Neural cell (in vitro differentiated cells): ENCODE measurements around the gene SMIM7. TPM values are rescaled to one million over a fixed set of nuclear protein-coding genes. Genes with fewer than 3 reads are reported as not detected.

Experiments
- H2AFZ ChIP-seq: fragments of 200-600, 300-800 bp; sonication (generic), shearing (Covaris generic); 2 replicates; pipeline ENCODE4 v1.6.0; 2014; ENCODE audit warnings: low read depth, mild to moderate bottlenecking, antibody characterized with exemption, low read length, moderate library complexity
- H3F3A ChIP-seq: fragments of 200-600 bp; shearing (Covaris generic); 2 replicates; pipeline ENCODE4 v1.6.1; 2016; ENCODE audit warnings: mild to moderate bottlenecking, moderate library complexity, mixed read lengths, antibody characterized with exemption, low read length; ENCODE audit not compliant: insufficient read depth, poor library complexity, severe bottlenecking
- H3K27ac ChIP-seq: fragments of 200-600, 300-800 bp; sonication (generic), shearing (Covaris generic); 2 replicates; pipeline ENCODE4 v1.5.1; 2014; ENCODE audit warnings: mild to moderate bottlenecking, low read length, moderate library complexity
- H3K27me3 ChIP-seq: fragments of 300-800, 200-600 bp; sonication (generic), shearing (Covaris generic); 2 replicates; pipeline ENCODE4 v1.6.0; 2014; ENCODE audit warnings: mild to moderate bottlenecking, low read depth, low read length, moderate library complexity; ENCODE audit not compliant: insufficient read depth
- H3K36me3 ChIP-seq: fragments of 300-800, 200-600 bp; sonication (generic), shearing (Covaris generic); 2 replicates; pipeline ENCODE4 v1.5.1; 2014; ENCODE audit warnings: mild to moderate bottlenecking, antibody characterized with exemption, low read length, moderate library complexity; ENCODE audit not compliant: insufficient read depth
- H3K4me2 ChIP-seq: fragments of 300-800, 200-600 bp; sonication (generic), shearing (Covaris generic); 2 replicates; pipeline ENCODE4 v1.6.0; 2014; ENCODE audit warnings: mild to moderate bottlenecking, low read length
- H3K4me3 ChIP-seq: fragments of 300-800, 200-600 bp; sonication (generic), shearing (Covaris generic); 2 replicates; pipeline ENCODE4 v1.5.1; 2014; ENCODE audit warnings: mild to moderate bottlenecking, low read length, moderate library complexity
- H3K79me2 ChIP-seq: fragments of 200-600 bp; shearing (Covaris generic); replicated peaks from 2 replicates; pipeline ENCODE4 v1.6.0; 2014; ENCODE audit warnings: mild to moderate bottlenecking, low read length, moderate library complexity; ENCODE audit not compliant: insufficient read depth
- H3K9ac ChIP-seq: fragments of 300-800, 200-600 bp; sonication (generic), shearing (Covaris generic); 2 replicates; pipeline ENCODE4 v1.6.1; 2016; ENCODE audit warnings: mild to moderate bottlenecking, low read length, mixed read lengths
- H3K9me2 ChIP-seq: fragments of 200-600 bp; shearing (Covaris generic); 2 replicates; pipeline ENCODE4 v1.6.1; 2016; ENCODE audit warnings: mild to moderate bottlenecking, low read length, mixed read lengths; ENCODE audit not compliant: insufficient read depth
- H3K9me3 ChIP-seq: fragments of 200-600, 300-800 bp; sonication (generic), shearing (Covaris generic); 2 replicates; pipeline ENCODE4 v1.6.1; 2016; ENCODE audit warnings: mild to moderate bottlenecking, mixed run types, low read length, moderate library complexity, mixed read lengths
- H4K20me1 ChIP-seq: fragments of 200-600 bp; shearing (Covaris generic); 2 replicates; pipeline ENCODE4 v1.6.1; 2016; ENCODE audit warnings: mild to moderate bottlenecking, mixed run types; ENCODE audit not compliant: insufficient read depth
- EP300 ChIP-seq: fragments of 450-650 bp; conservative IDR thresholded peaks from 2 replicates; pipeline ENCODE4 v1.6.1; 2014; ENCODE audit warnings: antibody characterized with exemption, mild to moderate bottlenecking, moderate library complexity; ENCODE audit not compliant: poor library complexity, severe bottlenecking
- EZH2 ChIP-seq: fragments of 200-600, 300-800 bp; shearing (Covaris generic), sonication (generic); IDR thresholded peaks from 2 replicates; pipeline ENCODE4 v1.6.1; 2014; ENCODE audit warnings: antibody characterized with exemption, low read length, borderline replicate concordance, mild to moderate bottlenecking; ENCODE audit not compliant: insufficient read depth, poor library complexity, severe bottlenecking
- MXI1 ChIP-seq: fragments of 450-650 bp; conservative IDR thresholded peaks from 2 replicates; pipeline ENCODE4 v1.6.1; 2014; ENCODE audit warnings: antibody characterized with exemption, mild to moderate bottlenecking; ENCODE audit not compliant: poor library complexity, severe bottlenecking
- POLR2AphosphoS5 ChIP-seq: IDR thresholded peaks from 2 replicates; pipeline ENCODE4 v1.6.1; 2012
- RAD21 ChIP-seq: fragments of 450-650 bp; conservative IDR thresholded peaks from 2 replicates; pipeline ENCODE4 v1.6.1; 2014; ENCODE audit warnings: antibody characterized with exemption, mild to moderate bottlenecking, moderate library complexity
- SMC3 ChIP-seq: fragments of 450-650 bp; conservative IDR thresholded peaks from 2 replicates; pipeline ENCODE4 v1.6.1; 2014; ENCODE audit warnings: antibody characterized with exemption, mild to moderate bottlenecking, moderate library complexity; ENCODE audit not compliant: poor library complexity
- TAF1 ChIP-seq: IDR thresholded peaks from 2 replicates; pipeline ENCODE4 v1.6.1; 2012; ENCODE audit warnings: low read depth
- polyA plus RNA-seq: library from polyadenylated mRNA; depleted of rRNA; stranded (reverse); fragments of >200 nt; gene quantifications from 2 replicates; pipeline ENCODE4 v1.2.3, GENCODE V29; 2014
- TF ChIP-seq, protein P1 (sequence below): IDR thresholded peaks from 2 replicates; pipeline ENCODE4 v1.6.1; 2012; ENCODE audit warnings: borderline replicate concordance
- TF ChIP-seq, protein P2 (sequence below): fragments of 450-650 bp; IDR thresholded peaks from 2 replicates; pipeline ENCODE4 v1.5.1; 2014; ENCODE audit warnings: antibody characterized with exemption, mild to moderate bottlenecking, moderate library complexity; ENCODE audit not compliant: poor library complexity, severe bottlenecking

Gene SMIM7
- polyA plus RNA-seq, 1 donor from 2014 or later, result 153 TPM

DNA sequence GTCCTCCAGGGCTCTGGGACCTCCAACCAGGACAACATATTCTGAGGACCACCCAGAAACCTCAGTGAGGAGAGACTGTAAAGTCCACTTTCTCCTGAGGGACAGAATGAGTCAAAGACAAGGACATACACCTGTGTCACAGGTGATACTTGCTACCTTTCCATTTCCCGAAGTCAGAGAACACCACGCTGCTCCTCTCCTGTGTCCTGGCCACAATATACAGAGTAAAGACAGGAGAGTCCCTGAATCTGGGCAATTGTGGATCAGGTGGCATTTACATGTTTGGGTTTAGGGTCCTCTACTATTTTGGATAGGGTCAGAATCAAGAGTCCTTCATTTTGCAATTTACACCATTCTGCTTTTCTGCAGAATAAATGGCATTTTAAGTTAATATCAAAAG lies 36.9 kb downstream of the SMIM7 start:
- TF ChIP-seq EZH2 (no peak), TAF1 (no peak), MXI1 (no peak), SMC3 (no peak)
- TF ChIP-seq, protein P1, sequence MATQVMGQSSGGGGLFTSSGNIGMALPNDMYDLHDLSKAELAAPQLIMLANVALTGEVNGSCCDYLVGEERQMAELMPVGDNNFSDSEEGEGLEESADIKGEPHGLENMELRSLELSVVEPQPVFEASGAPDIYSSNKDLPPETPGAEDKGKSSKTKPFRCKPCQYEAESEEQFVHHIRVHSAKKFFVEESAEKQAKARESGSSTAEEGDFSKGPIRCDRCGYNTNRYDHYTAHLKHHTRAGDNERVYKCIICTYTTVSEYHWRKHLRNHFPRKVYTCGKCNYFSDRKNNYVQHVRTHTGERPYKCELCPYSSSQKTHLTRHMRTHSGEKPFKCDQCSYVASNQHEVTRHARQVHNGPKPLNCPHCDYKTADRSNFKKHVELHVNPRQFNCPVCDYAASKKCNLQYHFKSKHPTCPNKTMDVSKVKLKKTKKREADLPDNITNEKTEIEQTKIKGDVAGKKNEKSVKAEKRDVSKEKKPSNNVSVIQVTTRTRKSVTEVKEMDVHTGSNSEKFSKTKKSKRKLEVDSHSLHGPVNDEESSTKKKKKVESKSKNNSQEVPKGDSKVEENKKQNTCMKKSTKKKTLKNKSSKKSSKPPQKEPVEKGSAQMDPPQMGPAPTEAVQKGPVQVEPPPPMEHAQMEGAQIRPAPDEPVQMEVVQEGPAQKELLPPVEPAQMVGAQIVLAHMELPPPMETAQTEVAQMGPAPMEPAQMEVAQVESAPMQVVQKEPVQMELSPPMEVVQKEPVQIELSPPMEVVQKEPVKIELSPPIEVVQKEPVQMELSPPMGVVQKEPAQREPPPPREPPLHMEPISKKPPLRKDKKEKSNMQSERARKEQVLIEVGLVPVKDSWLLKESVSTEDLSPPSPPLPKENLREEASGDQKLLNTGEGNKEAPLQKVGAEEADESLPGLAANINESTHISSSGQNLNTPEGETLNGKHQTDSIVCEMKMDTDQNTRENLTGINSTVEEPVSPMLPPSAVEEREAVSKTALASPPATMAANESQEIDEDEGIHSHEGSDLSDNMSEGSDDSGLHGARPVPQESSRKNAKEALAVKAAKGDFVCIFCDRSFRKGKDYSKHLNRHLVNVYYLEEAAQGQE, result no peak
- H3K9me3 ChIP-seq, result no peaks in the 10 kb centered on the region
- no peaks in the 10 kb centered on the region for H3K27me3 ChIP-seq
- no peak overlapping the region for H3K9ac ChIP-seq
- H3K27ac ChIP-seq, result no peak overlapping the region
- no peaks in the 10 kb centered on the region for H3K9me2 ChIP-seq
- peaks cover 5% of the 10 kb centered on the region for H4K20me1 ChIP-seq
- no peak overlapping the region for H2AFZ ChIP-seq
- no peaks in the 10 kb centered on the region for H3K36me3 ChIP-seq
- H3K4me2 ChIP-seq, result no peak overlapping the region
- no peak overlapping the region for H3K4me3 ChIP-seq
- no peaks in the 10 kb centered on the region for H3F3A ChIP-seq
- H3K79me2 ChIP-seq, result peaks cover 70% of the 10 kb centered on the region

DNA sequence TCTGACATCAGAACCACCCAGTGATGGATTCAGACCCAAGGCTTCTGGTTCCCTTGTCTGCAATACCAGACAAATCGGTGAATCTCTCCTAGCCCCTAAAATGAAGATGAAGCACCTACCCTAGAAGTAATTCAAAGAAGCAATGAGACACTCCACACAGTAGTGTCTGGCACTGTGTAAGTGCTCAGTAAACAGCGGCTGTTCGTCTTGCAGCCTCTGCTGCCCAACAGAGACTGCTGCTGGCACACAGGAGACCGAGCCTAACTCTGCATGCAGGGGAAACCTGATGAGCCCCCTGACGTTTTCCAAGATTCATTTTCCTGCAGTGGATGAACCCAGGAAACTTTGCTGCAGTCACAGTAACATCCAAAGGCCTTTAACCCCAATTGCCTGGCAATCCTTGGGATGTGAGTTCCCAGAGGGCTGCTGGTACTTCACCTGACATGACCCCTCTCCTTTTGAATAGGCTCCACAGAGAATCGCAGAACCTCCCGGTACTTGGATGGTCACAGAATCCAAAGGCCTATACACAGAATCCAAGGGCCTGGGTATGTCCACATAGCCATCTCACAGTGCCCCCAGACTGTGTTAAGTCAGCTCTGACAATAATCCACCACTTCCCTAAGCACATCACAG lies 38.7 kb downstream of the SMIM7 start:
- TF ChIP-seq MXI1, result no peak
- no peak for TF ChIP-seq EZH2
- TF ChIP-seq RAD21, result no peak
- TF ChIP-seq, protein P1, result no peak
- no peak for TF ChIP-seq SMC3
- TF ChIP-seq TAF1, result no peak
- no peak for TF ChIP-seq EP300
- TF ChIP-seq POLR2AphosphoS5, result no peak
- TF ChIP-seq, protein P2, sequence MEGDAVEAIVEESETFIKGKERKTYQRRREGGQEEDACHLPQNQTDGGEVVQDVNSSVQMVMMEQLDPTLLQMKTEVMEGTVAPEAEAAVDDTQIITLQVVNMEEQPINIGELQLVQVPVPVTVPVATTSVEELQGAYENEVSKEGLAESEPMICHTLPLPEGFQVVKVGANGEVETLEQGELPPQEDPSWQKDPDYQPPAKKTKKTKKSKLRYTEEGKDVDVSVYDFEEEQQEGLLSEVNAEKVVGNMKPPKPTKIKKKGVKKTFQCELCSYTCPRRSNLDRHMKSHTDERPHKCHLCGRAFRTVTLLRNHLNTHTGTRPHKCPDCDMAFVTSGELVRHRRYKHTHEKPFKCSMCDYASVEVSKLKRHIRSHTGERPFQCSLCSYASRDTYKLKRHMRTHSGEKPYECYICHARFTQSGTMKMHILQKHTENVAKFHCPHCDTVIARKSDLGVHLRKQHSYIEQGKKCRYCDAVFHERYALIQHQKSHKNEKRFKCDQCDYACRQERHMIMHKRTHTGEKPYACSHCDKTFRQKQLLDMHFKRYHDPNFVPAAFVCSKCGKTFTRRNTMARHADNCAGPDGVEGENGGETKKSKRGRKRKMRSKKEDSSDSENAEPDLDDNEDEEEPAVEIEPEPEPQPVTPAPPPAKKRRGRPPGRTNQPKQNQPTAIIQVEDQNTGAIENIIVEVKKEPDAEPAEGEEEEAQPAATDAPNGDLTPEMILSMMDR, result no peak
- Histone ChIP-seq H3K27ac (no peak overlapping the region), H3K9me3 (no peaks in the 10 kb centered on the region), H2AFZ (no peak overlapping the region), H4K20me1 (no peaks in the 10 kb centered on the region), H3K9ac (no peak overlapping the region), H3F3A (no peaks in the 10 kb centered on the region), H3K4me2 (no peak overlapping the region), H3K4me3 (no peak overlapping the region), H3K79me2 (peaks cover 74% of the 10 kb centered on the region), H3K27me3 (no peaks in the 10 kb centered on the region), H3K9me2 (no peaks in the 10 kb centered on the region), H3K36me3 (no peaks in the 10 kb centered on the region)
